GM19395 (cell line): Measurements from ENCODE around the gene ANKRD28.

ENCODE experiments used
- ATAC-seq: cut with Tn5 transposase; IDR thresholded peaks from one replicate; pipeline ENCODE4 v1.9.1; 2021; ENCODE audit warnings: mild to moderate bottlenecking, moderate library complexity; ENCODE audit not compliant: unreplicated experiment

ANKRD28 gene

GRCh38 chr3:15804553-15805095 lies 6.8 kb upstream of the ANKRD28 start:
- peak; percentile 60 for ATAC-seq

GRCh38 chr3:15803921-15804320 lies 6.1 kb upstream of the ANKRD28 start:
- no peak for ATAC-seq

- ATAC-seq, result no peak
These were observed 3.5 kb upstream of the ANKRD28 start for GRCh38 chr3:15801298-15801697.

- no peak for ATAC-seq
These were observed 3.0 kb upstream of the ANKRD28 start for GRCh38 chr3:15800780-15801179.

GRCh38 chr3:15800327-15800726 lies 2.5 kb upstream of the ANKRD28 start:
- no peak for ATAC-seq

- ATAC-seq, result no peak
These were observed 910 bp upstream of the ANKRD28 start for GRCh38 chr3:15798533-15799245.

- peak; percentile 37 for ATAC-seq
These were observed 773 bp downstream of the ANKRD28 start for GRCh38 chr3:15796771-15797641.

- no peak for ATAC-seq
These were observed 1.4 kb downstream of the ANKRD28 start for GRCh38 chr3:15796331-15796730.

- peak; percentile 37 for ATAC-seq
These were observed 2.0 kb downstream of the ANKRD28 start for GRCh38 chr3:15795651-15796308.

GRCh38 chr3:15794842-15795650 lies 2.7 kb downstream of the ANKRD28 start:
- no peak for ATAC-seq

- peak; percentile 46 for ATAC-seq
These were observed 3.4 kb downstream of the ANKRD28 start for GRCh38 chr3:15794303-15794771.

GRCh38 chr3:15791525-15791924 lies 6.3 kb downstream of the ANKRD28 start:
- ATAC-seq, result no peak

GRCh38 chr3:15787941-15788340 lies 9.8 kb downstream of the ANKRD28 start:
- ATAC-seq, result no peak

- ATAC-seq, result no peak
These were observed 10.3 kb downstream of the ANKRD28 start for GRCh38 chr3:15787526-15787925.

GRCh38 chr3:15783361-15783969 lies 14.3 kb downstream of the ANKRD28 start:
- no peak for ATAC-seq

- ATAC-seq, result no peak
These were observed 15.3 kb downstream of the ANKRD28 start for GRCh38 chr3:15782429-15782828.

- no peak for ATAC-seq
These were observed 16.0 kb downstream of the ANKRD28 start for GRCh38 chr3:15781637-15782402.

GRCh38 chr3:15781131-15781530 lies 16.6 kb downstream of the ANKRD28 start:
- ATAC-seq, result no peak

- no peak for ATAC-seq
These were observed 18.7 kb downstream of the ANKRD28 start for GRCh38 chr3:15779111-15779510.
